IMR-90 (cell line): Measurements from ENCODE around the gene SCYGR5. TPM values are rescaled to one million over a fixed set of nuclear protein-coding genes. Genes with fewer than 3 reads are reported as not detected.

Source experiments
- ATAC-seq: fragments of 200-7000 bp; cut with Tn5 transposase; 2 replicates; pipeline ENCODE4 v1.9.1; 2020; ENCODE audit warnings: low read depth, mild to moderate bottlenecking, moderate library complexity
- BruUV-seq: library from RNA; stranded (reverse); fragments of 400-500 nt; replicated peaks from 2 replicates; lab custom pipeline; 2021; lab: Mats Ljungman, UMichigan
- CTCF ChIA-PET: fragments of 300-600 bp; formaldehyde crosslinking; extraction: SDS; loops from one replicate; lab custom pipeline; 2021; ENCODE audit warnings: antibody characterized with exemption; lab: Yijun Ruan, JAX
- POLR2A ChIA-PET: fragments of 300-600 bp; sonication (Branson Sonifier 250); formaldehyde crosslinking; loops from one replicate; lab custom pipeline; 2022; ENCODE audit warnings: antibody characterized with exemption; ENCODE audit not compliant: unreplicated experiment; lab: Charles Lee
- DNase-seq: peaks from one replicate; pipeline ENCODE4 v3.0.0; 2013
- H2AFZ ChIP-seq: replicated peaks from 2 replicates; pipeline ENCODE3; 2013; ENCODE audit warnings: low read length, mild to moderate bottlenecking; ENCODE audit not compliant: poor library complexity
- H2AK5ac ChIP-seq: 2 replicates; pipeline ENCODE4 v1.6.1; 2013; ENCODE audit warnings: low read depth, low read length, inconsistent platforms
- H2AK9ac ChIP-seq: replicated peaks from 2 replicates; pipeline ENCODE3; 2013; ENCODE audit warnings: mild to moderate bottlenecking, low read depth, low read length, moderate library complexity; ENCODE audit not compliant: poor library complexity
- H2BK120ac ChIP-seq: 2 replicates; pipeline ENCODE4 v1.6.1; 2013; ENCODE audit warnings: low read depth, low read length, inconsistent platforms
- H2BK15ac ChIP-seq: 3 replicates; pipeline ENCODE4 v1.6.1; 2013; ENCODE audit warnings: low read depth, low read length, inconsistent platforms
- H2BK20ac ChIP-seq: 2 replicates; pipeline ENCODE4 v1.6.1; 2013; ENCODE audit warnings: low read depth, mild to moderate bottlenecking, inconsistent platforms, low read length, moderate library complexity
- H2BK5ac ChIP-seq: 2 replicates; pipeline ENCODE4 v1.6.1; 2013; ENCODE audit warnings: mild to moderate bottlenecking, low read depth, low read length, inconsistent platforms; ENCODE audit not compliant: poor library complexity, severe bottlenecking
- H3K14ac ChIP-seq: replicated peaks from 2 replicates; pipeline ENCODE4 v1.6.1; 2013; ENCODE audit warnings: low read depth, low read length, inconsistent platforms
- H3K18ac ChIP-seq: 2 replicates; pipeline ENCODE4 v1.6.1; 2013; ENCODE audit warnings: low read depth, low read length, control low read depth
- H3K23ac ChIP-seq: 2 replicates; pipeline ENCODE4 v1.6.1; 2013; ENCODE audit warnings: low read depth, low read length, inconsistent platforms
- H3K27ac ChIP-seq: 2 replicates; pipeline ENCODE4 v1.5.1; 2013; ENCODE audit warnings: mild to moderate bottlenecking, control low read depth, low read length; ENCODE audit not compliant: insufficient read depth
- H3K27me3 ChIP-seq: 2 replicates; pipeline ENCODE4 v1.6.1; 2013; ENCODE audit warnings: low read length; ENCODE audit not compliant: control insufficient read depth, insufficient read depth
- H3K36me3 ChIP-seq: 2 replicates; pipeline ENCODE4 v1.6.1; 2013; ENCODE audit warnings: low read length, mixed read lengths; ENCODE audit not compliant: control insufficient read depth, insufficient read depth
- H3K4ac ChIP-seq: 2 replicates; pipeline ENCODE4 v1.6.1; 2013; ENCODE audit warnings: low read depth, low read length, inconsistent platforms
- H3K4me1 ChIP-seq: 2 replicates; pipeline ENCODE4 v1.6.1; 2013; ENCODE audit warnings: low read length, mixed read lengths; ENCODE audit not compliant: control insufficient read depth, insufficient read depth
- H3K4me2 ChIP-seq: 2 replicates; pipeline ENCODE4 v1.6.1; 2013; ENCODE audit warnings: low read depth, mild to moderate bottlenecking, control low read depth, low read length, moderate library complexity
- H3K4me3 ChIP-seq: 2 replicates; pipeline ENCODE4 v1.5.1; 2013; ENCODE audit warnings: low read depth, mild to moderate bottlenecking, control low read depth, low read length, moderate library complexity; ENCODE audit not compliant: insufficient read depth
- H3K56ac ChIP-seq: 2 replicates; pipeline ENCODE4 v1.6.1; 2013; ENCODE audit warnings: low read length, inconsistent platforms; ENCODE audit not compliant: insufficient read depth; ENCODE audit errors: extremely low read depth
- H3K79me1 ChIP-seq, 2 experiments: 2 replicates each; pipeline ENCODE4 v1.6.1; 2013; ENCODE audit warnings: low read length in 2 of 2, inconsistent platforms in 1 of 2, low read depth in 1 of 2
- H3K9ac ChIP-seq: 2 replicates; pipeline ENCODE4 v1.6.1; 2013; ENCODE audit warnings: low read depth, low read length, control low read depth
- H3K9me1 ChIP-seq: 2 replicates; pipeline ENCODE4 v1.6.1; 2013; ENCODE audit warnings: low read length, inconsistent platforms; ENCODE audit not compliant: insufficient read depth
- H3K9me3 ChIP-seq: 2 replicates; pipeline ENCODE4 v1.6.1; 2013; ENCODE audit warnings: low read length; ENCODE audit not compliant: control insufficient read depth, insufficient read depth
- H4K20me1 ChIP-seq: 2 replicates; pipeline ENCODE4 v1.6.1; 2013; ENCODE audit warnings: low read length, inconsistent platforms; ENCODE audit not compliant: insufficient read depth
- H4K5ac ChIP-seq: 2 replicates; pipeline ENCODE4 v1.6.1; 2013; ENCODE audit warnings: mild to moderate bottlenecking, low read depth, low read length, control low read depth
- H4K8ac ChIP-seq, 2 experiments: 2 replicates each; pipeline ENCODE4 v1.6.1; 2013; ENCODE audit warnings: low read depth in 2 of 2, low read length in 2 of 2, control low read depth in 1 of 2, inconsistent platforms in 1 of 2
- H4K91ac ChIP-seq: 2 replicates; pipeline ENCODE4 v1.6.1; 2013; ENCODE audit warnings: low read depth, low read length, inconsistent platforms; ENCODE audit not compliant: insufficient read depth
- BHLHE40 ChIP-seq: fragments of 150-350 bp; IDR thresholded peaks from 2 replicates; pipeline ENCODE4 v1.6.1; 2016; ENCODE audit warnings: mild to moderate bottlenecking, low read depth, low read length
- CEBPB ChIP-seq: IDR thresholded peaks from 2 replicates; pipeline ENCODE4 v1.6.1; 2012; ENCODE audit warnings: low read depth, low read length, improper control_type of control experiment
- CHD1 ChIP-seq: IDR thresholded peaks from 2 replicates; pipeline ENCODE4 v1.6.1; 2012; ENCODE audit warnings: low read depth, low read length, improper control_type of control experiment
- FOS ChIP-seq: fragments of 150-350 bp; IDR thresholded peaks from 2 replicates; pipeline ENCODE4 v1.6.1; 2016; ENCODE audit warnings: low read depth, low read length
- MAFK ChIP-seq: IDR thresholded peaks from 2 replicates; pipeline ENCODE4 v1.6.1; 2012; ENCODE audit warnings: low read depth, low read length, improper control_type of control experiment
- MAZ ChIP-seq: IDR thresholded peaks from 2 replicates; pipeline ENCODE4 v1.6.1; 2012; ENCODE audit warnings: low read depth, mild to moderate bottlenecking, low read length, improper control_type of control experiment, moderate library complexity, borderline replicate concordance
- MXI1 ChIP-seq: IDR thresholded peaks from 2 replicates; pipeline ENCODE4 v1.6.1; 2012; ENCODE audit warnings: low read depth, mild to moderate bottlenecking, low read length, moderate library complexity, borderline replicate concordance
- NFE2L2 ChIP-seq: fragments of 150-350 bp; IDR thresholded peaks from 2 replicates; pipeline ENCODE4 v1.6.1; 2016; ENCODE audit warnings: low read depth, mild to moderate bottlenecking, low read length
- POLR2A ChIP-seq: IDR thresholded peaks from 2 replicates; pipeline ENCODE4 v1.6.1; 2012; ENCODE audit warnings: mild to moderate bottlenecking, low read depth, low read length
- RAD21 ChIP-seq: IDR thresholded peaks from 2 replicates; pipeline ENCODE4 v1.6.1; 2012; ENCODE audit warnings: low read length, improper control_type of control experiment
- RFX5 ChIP-seq: IDR thresholded peaks from 2 replicates; pipeline ENCODE4 v1.8.0; 2012; ENCODE audit warnings: low read depth, mild to moderate bottlenecking, low read length, moderate library complexity
- SMC3 ChIP-seq: fragments of 150-350 bp; IDR thresholded peaks from 2 replicates; pipeline ENCODE4 v1.6.1; 2016; ENCODE audit warnings: low read depth, mild to moderate bottlenecking, antibody characterized with exemption, low read length, moderate library complexity
- WGBS, 2 experiments: methylation state at CpG; one replicate each; pipeline versions ENCODE4 v1.1.5 to v1.1.7; 2013; ENCODE audit warnings: missing lambda C conversion rate in 2 of 2; ENCODE audit not compliant: insufficient read length in 1 of 2; ENCODE audit errors: extremely low coverage in 2 of 2; 5-methylcytosine and 5-hydroxymethylcytosine counted together
- dilution Hi-C: fragments of 300-500 bp; cut with HindIII; formaldehyde crosslinking; loops from one replicate; pipeline ENCODE4 v1.14.3; 2018; ENCODE audit warnings: low sequenced_read_pairs; ENCODE audit not compliant: unreplicated experiment
- in situ Hi-C: fragments of 300-500 bp; cut with MboI; formaldehyde crosslinking; loops from 3 replicates; pipeline ENCODE4 v1.14.3; 2019; ENCODE audit warnings: low sequenced_read_pairs, inconsistent platforms, mixed read lengths
- intact Hi-C: fragments of 100-400 bp; cut with micrococcal nuclease; formaldehyde crosslinking; loops from 2 replicates; pipeline ENCODE4 v1.10.0; 2022
- polyA plus RNA-seq, 3 experiments: library from polyadenylated mRNA; depleted of rRNA; stranded (reverse); fragments of >200 nt; gene quantifications; 2 replicates each; pipeline ENCODE4 v1.2.3, GENCODE V29; 2012; ENCODE audit warnings: low replicate concordance in 1 of 3
- total RNA-seq: library from RNA; depleted of rRNA; stranded (reverse); fragments of >200 nt; gene quantifications from 2 replicates; pipeline ENCODE4 v1.2.3, GENCODE V29; 2012
- TF ChIP-seq, protein P1 (sequence below): conservative IDR thresholded peaks from 2 replicates; pipeline ENCODE4 v1.5.1; 2012; ENCODE audit warnings: mild to moderate bottlenecking, low read depth, low read length, improper control_type of control experiment
- TF ChIP-seq, protein P2 (sequence below): fragments of 150-350 bp; IDR thresholded peaks from 2 replicates; pipeline ENCODE4 v1.6.1; 2017; ENCODE audit warnings: mild to moderate bottlenecking, antibody characterized with exemption, low read length, low read depth
- TF ChIP-seq, protein P3 (sequence below): fragments of 150-350 bp; IDR thresholded peaks from 2 replicates; pipeline ENCODE4 v1.6.1; 2016; ENCODE audit warnings: low read depth, mild to moderate bottlenecking, low read length, moderate library complexity, borderline replicate concordance

SCYGR5 gene
- total and polyA plus RNA-seq, 2 of the 4 experiments (the other 2 are of a cell fraction), result not detected

DNA sequence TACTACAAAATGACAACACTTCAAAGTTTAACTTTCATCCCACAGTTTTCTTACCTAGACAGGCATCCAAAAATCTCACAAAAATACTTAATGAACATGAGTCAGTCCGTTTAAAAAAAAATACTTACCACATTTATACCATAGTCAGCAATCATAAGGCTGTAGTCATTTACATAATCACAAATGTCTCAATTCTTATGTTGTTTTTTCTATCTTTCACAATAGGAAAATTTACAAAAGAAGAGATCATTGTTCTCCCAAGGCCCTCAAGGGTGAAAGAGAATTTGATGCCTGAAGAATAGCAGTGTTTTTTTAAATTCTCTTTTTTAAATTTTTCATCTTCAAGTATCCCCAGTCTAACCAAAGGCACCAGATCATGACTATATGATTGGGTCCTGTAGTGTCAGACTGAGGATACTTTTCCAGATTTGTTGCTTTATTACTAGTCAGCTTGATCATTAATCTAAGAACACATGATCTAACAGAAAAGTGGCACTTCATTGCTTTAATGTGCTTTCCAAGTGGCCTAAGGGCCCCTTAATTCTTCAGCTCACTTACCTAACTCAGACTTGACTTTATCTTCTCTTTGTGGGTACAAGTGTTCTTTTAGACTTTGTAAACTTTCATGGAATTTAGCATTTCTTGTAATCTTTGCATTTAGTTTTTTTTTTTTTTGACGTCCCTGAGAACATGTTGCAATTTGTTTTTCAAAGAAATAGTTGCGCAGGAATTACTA lies 4.7 kb downstream of the SCYGR5 start:
- intact Hi-C loops (no loop called here), in situ Hi-C loops (no loop called here), dilution Hi-C loops (no loop called here)
- ATAC-seq (no peak), DNase-seq (no peak)
- Histone ChIP-seq H2AFZ (no peak overlapping the region), H3K27me3 (no peaks in the 10 kb centered on the region), H2AK5ac (no peak overlapping the region), H3K9me3 (no peaks in the 10 kb centered on the region), H3K14ac (no peak overlapping the region), H3K36me3 (no peaks in the 10 kb centered on the region), H2BK20ac (no peak overlapping the region), H3K23ac (no peak overlapping the region), H4K5ac (no peak overlapping the region), H3K4me2 (no peak overlapping the region), H2BK120ac (no peak overlapping the region), H3K79me1 (no peaks in the 10 kb centered on the region), H3K9ac (no peak overlapping the region), H3K56ac (no peak overlapping the region), H3K4ac (no peak overlapping the region), H3K4me3 (no peak overlapping the region), H2BK5ac (no peak overlapping the region), H3K18ac (no peak overlapping the region), H3K27ac (no peak overlapping the region), H3K9me1 (no peaks in the 10 kb centered on the region), H4K91ac (no peak overlapping the region), H2AK9ac (no peak overlapping the region), H2BK15ac (no peak overlapping the region), H3K4me1 (no peaks in the 10 kb centered on the region), H4K8ac (no peak overlapping the region), H4K20me1 (no peaks in the 10 kb centered on the region)
- TF ChIP-seq NFE2L2 (no peak), POLR2A (no peak), MAFK (no peak), CHD1 (no peak), FOS (no peak), RFX5 (no peak), MXI1 (no peak), SMC3 (no peak), RAD21 (no peak), MAZ (no peak), CEBPB (no peak), BHLHE40 (no peak)
- TF ChIP-seq, protein P1, sequence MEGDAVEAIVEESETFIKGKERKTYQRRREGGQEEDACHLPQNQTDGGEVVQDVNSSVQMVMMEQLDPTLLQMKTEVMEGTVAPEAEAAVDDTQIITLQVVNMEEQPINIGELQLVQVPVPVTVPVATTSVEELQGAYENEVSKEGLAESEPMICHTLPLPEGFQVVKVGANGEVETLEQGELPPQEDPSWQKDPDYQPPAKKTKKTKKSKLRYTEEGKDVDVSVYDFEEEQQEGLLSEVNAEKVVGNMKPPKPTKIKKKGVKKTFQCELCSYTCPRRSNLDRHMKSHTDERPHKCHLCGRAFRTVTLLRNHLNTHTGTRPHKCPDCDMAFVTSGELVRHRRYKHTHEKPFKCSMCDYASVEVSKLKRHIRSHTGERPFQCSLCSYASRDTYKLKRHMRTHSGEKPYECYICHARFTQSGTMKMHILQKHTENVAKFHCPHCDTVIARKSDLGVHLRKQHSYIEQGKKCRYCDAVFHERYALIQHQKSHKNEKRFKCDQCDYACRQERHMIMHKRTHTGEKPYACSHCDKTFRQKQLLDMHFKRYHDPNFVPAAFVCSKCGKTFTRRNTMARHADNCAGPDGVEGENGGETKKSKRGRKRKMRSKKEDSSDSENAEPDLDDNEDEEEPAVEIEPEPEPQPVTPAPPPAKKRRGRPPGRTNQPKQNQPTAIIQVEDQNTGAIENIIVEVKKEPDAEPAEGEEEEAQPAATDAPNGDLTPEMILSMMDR, result no peak
- TF ChIP-seq, protein P2, sequence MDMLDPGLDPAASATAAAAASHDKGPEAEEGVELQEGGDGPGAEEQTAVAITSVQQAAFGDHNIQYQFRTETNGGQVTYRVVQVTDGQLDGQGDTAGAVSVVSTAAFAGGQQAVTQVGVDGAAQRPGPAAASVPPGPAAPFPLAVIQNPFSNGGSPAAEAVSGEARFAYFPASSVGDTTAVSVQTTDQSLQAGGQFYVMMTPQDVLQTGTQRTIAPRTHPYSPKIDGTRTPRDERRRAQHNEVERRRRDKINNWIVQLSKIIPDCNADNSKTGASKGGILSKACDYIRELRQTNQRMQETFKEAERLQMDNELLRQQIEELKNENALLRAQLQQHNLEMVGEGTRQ, result no peak
- TF ChIP-seq, protein P3, sequence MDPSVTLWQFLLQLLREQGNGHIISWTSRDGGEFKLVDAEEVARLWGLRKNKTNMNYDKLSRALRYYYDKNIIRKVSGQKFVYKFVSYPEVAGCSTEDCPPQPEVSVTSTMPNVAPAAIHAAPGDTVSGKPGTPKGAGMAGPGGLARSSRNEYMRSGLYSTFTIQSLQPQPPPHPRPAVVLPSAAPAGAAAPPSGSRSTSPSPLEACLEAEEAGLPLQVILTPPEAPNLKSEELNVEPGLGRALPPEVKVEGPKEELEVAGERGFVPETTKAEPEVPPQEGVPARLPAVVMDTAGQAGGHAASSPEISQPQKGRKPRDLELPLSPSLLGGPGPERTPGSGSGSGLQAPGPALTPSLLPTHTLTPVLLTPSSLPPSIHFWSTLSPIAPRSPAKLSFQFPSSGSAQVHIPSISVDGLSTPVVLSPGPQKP, result no peak
- ChIA-PET CTCF (interaction anchor here (0.7 to 1.5 kb wide), 3 partner anchors 13 to 538 kb away, joined by 3 to 6 read pairs (median 4); no protein-coding TSS in a partner anchor), POLR2A (no interaction called here)
- WGBS, 2 experiments, result no CpG with 5 or more reads among the region's 3 CpGs
- no TSS peak for BruUV-seq
